ENCODE results near the gene PANK4.

Gene PANK4

DNA sequence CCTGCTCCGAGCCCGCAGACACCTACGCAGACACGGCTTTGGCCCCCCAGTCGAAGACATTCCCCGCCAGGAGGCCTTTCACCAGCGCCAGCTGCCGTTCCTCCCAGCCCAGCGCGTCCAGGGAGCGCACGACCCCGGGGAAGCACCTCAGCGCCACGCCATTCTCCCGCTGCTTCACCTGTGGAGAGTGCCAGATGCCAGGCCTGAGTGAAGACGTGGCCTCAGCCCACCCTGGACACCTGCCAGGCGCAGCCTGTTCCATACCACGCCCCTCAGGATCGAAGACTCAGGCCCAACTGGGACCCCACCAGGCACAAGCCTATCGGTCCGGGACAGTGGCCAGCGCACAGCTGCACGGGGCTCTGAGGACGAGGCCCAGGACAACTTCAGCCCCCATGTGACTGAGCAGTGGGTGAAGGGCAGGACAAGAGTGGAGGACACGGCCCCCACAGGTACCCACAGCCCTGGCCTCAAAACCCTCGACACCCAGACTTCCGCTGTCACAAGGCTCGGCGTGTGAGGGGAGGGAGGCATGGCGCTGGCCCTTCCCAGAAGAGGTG, 13.5 kb downstream of the PANK4 start:
- no peak for DNase-seq (ENCODE audit: low read depth)

DNA sequence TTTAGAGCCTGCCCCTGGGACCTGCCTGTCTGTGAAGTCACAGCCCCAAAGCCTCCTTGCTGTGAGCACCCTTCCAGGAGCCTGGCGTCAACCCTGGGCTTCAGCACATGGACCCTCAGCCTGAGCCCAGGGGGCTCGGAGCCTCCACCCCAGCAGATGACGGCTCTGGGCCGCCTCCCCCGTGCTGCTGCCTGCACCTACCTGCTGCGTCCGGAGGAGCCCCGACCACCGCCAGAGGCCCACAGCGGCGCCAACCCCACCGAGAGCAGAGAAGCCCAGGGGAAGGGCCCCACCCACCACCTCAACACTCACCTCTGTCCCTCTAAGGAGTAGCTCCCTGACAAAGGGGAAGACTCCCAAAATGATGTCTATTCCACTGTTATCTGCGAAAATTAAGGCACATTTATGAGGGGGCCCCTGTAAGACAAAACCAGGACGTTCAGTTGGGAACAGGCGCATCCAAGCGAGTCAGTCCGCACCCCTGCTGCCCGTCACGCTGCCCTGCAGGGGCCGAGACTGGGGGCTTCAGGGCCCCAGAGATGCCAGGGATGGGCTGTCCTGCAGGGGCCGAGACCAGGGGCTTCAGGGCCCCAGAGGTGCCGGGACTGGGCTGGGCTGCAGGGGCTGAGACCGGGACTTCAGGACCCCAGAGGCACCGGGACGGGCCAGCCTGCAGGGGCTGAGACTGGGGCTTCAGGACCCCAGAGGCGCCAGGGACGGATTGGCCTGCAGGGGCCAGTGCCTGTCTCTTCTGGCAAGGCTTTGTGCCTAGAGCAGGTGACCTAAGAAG, 15.8 kb downstream of the PANK4 start:
- no peak for DNase-seq (ENCODE audit: low read depth)

DNA sequence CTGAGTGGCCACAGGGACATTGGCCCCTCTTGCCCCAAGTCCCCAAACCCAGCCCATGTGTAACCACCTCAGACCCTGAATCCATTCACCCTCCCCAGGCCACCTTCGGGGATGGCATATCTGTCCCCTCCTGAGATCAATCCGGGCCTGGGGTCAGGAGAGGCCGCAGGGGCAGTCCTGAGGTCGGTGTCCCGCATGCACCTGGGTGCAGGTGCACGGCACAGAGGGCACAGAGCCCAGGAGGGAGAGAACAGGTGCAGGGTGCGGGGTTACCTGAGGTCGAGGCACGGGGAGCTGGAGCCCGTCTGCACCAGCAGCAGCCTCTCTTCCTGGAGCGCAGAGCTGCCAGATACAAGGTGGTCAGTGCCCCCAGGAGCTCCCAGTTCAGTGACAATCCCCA, 16.8 kb downstream of the PANK4 start:
- DNase-seq (ENCODE audit: low read depth), result no peak

DNA sequence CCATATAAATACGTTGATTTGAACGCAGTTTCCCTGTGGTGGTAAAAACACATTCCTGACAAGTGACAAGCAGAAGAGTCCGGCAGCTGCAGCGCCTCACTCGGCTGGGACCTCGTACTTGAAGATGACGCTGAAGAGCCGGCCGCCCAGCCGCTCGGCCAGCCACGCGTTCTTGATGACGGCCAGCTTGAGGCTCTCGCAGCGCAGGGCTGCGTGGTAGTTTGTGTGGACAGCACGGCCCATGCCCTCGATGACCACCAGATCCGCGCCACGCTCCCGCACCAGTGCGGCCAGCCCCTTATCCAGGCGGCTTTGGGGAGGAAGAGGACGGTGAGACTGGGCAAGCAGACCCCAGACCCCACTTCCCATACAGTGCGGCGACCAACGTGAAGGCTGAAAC, 17.6 kb downstream of the PANK4 start:
- no peak for DNase-seq (ENCODE audit: low read depth)

DNA sequence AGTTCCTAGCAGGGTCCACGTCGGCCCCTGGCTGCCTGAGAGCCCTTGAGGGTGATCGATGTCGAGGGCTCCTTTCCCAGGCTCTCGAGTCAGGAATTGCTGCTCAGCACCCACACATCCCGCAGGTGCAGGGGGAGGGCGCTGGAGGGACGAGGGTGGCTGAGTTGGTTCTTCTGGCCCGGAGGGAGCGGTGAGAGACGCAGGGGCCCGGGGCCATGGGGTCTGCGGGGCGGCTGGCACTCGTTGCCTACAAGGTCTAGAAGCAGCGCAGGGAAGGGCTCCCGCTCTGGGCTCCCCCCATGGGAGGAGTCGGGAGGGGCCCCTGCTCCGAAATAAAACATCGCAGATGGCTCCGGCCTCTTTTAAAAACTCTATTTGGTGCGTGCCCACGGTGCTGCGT, 18.2 kb downstream of the PANK4 start:
- DNase-seq (ENCODE audit: low read depth), result no peak

DNA sequence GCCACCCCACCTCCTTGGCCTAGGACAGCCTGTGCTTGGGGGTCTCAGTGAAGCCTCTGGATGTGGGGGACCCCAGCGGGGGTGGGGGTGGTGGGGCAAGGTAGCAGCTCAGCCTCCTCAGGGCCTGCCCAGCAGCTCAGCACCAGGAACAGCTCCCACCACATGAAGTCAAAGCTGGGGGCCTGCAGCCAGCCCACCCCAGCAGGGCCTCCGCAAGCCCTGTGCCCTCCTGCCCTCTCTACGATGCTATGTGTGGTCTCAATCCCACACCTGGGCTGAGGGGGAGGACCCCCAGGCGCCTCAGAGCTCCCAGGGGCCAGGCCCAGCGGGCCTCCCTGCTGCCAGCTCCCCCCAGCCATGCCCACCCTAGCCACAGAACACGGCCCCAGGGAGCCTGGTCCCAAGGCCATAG, 18.6 kb downstream of the PANK4 start:
- DNase-seq (ENCODE audit: low read depth), result no peak

DNA sequence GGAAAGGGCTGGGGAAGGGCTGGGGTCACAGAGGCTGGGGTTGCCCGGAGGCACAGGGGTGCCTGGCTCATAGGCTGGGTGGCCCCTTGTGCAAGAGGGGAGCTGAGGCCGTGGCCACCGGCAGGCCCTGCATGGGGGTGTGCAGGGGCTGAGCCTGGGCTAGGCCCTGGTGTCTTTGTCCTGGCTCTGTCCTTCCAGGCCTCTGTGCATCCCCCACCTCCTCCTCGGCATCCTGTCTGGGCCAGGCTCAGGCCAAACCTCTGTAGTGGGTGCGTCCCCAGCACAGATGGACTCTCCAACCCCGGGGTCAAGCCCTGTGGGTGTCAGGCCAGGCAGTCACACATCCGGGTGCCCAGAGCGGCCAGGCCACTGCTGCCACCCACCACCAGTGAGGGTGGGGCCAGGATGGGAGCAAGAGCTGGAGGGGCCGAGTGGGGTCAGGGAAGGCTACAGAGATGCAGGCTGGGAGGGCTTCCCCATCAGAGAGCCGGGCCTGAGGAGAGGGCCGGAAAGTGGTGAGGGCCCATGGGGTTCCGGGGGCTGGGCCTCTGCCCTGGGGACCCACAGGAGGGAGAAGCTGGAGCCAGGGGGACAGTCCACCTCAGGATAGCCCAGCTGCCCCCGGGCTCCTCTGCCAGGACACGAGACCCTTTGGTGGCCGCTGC, 19.4 kb downstream of the PANK4 start:
- DNase-seq (ENCODE audit: low read depth), result no peak

- DNase-seq (ENCODE audit: low read depth), result no peak
Measured at GRCh38 chr1:2506007-2506860, 20.2 kb downstream of the PANK4 start.

DNA sequence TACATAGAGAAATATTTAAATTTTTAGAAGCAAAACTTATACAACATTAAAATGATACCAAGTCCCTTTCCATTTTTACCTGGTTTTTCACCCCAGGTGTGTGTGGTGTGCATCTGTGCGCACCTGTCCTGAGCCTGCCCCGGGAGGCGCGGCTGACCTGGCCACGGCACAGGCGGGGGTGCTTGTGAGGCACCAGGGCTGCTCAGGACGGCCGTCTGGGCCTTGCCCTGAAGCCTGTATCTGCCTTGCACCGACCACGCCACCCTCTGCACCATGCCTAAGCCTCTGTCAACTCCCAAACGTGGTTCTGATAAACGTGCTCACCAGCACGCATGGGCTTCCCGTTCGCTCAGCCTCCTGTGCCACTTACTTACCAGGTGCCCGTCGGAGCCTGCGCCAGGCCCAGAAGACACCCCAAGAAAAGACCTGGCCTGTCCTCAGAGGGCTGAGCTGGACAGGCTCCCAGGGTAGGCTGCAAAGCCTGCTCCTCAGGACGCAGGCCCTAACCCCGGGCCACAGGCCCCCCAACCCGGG, 20.9 kb downstream of the PANK4 start:
- DNase-seq (ENCODE audit: low read depth), result no peak

DNA sequence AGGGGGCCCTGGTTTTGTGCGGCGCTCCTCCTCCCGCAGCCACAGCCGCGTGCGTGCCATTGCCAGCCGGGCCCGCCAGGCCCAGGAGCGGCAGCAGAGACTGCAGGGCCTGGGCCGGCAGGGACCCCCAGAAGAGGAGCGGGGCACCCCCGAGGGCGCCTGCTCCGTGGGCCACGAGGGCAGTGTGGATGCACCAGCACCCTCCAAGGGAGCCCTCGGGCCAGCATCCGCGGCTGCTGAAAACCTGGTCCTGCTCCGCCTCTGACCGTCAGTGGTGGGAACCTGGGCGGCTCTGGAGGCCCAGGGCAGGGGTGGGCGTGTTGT, 21.5 kb downstream of the PANK4 start:
- no peak for DNase-seq (ENCODE audit: low read depth)

DNA sequence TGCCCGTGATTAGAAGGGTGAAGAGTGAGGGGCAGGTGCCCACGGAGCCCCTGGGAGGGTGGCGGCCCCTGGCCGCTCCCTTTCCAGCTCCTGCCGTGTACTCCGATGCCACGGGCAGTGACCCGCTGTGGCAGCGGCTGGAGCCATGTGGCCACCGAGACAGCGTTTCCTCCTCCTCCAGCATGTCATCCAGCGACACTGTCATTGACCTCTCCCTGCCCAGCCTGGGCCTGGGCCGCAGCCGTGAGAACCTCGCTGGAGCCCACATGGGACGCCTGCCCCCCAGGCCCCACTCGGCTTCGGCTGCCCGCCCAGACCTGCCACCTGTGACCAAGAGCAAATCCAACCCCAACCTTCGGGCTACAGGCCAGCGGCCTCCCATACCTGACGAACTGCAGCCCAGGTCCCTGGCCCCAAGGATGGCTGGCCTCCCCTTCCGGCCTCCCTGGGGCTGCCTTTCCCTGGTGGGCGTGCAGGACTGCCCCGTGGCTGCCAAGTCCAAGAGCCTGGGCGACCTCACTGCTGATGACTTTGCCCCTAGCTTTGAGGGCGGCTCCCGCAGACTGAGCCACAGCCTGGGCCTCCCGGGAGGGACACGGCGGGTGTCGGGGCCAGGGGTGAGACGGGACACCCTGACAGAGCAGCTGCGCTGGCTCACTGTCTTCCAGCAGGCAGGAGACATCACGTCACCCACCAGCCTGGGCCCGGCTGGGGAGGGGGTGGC, 22.0 kb downstream of the PANK4 start:
- DNase-seq (ENCODE audit: low read depth), result no peak

DNA sequence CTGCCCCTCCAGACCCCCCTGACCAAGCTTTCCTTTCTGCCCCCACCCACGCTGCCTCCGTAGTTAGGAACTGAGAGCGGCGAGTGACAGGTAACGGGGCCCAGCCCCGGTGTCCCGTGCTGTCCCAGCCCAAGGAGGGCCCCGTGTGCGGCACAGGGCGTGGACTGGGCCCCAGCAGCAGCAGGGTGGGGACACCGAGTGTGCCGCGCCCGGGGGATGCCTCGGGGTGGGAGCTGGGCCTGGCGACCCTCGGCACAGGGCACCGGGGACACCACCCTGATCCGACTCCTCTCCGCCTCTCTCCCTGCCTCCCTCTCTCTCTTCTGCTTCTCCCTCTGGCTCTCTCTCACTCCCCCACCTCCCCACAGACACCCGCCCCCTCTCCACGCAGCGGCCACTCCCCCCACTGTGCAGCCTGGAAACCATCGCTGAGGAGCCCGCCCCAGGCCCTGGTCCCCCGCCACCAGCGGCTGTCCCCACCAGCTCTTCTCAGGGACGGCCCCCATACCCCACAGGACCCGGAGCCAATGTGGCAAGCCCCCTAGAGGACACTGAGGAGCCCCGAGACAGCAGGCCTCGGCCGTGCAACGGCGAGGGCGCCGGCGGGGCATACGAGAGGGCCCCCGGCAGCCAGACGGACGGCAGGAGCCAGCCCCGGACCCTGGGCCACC, 22.7 kb downstream of the PANK4 start:
- DNase-seq (ENCODE audit: low read depth), result no peak

DNA sequence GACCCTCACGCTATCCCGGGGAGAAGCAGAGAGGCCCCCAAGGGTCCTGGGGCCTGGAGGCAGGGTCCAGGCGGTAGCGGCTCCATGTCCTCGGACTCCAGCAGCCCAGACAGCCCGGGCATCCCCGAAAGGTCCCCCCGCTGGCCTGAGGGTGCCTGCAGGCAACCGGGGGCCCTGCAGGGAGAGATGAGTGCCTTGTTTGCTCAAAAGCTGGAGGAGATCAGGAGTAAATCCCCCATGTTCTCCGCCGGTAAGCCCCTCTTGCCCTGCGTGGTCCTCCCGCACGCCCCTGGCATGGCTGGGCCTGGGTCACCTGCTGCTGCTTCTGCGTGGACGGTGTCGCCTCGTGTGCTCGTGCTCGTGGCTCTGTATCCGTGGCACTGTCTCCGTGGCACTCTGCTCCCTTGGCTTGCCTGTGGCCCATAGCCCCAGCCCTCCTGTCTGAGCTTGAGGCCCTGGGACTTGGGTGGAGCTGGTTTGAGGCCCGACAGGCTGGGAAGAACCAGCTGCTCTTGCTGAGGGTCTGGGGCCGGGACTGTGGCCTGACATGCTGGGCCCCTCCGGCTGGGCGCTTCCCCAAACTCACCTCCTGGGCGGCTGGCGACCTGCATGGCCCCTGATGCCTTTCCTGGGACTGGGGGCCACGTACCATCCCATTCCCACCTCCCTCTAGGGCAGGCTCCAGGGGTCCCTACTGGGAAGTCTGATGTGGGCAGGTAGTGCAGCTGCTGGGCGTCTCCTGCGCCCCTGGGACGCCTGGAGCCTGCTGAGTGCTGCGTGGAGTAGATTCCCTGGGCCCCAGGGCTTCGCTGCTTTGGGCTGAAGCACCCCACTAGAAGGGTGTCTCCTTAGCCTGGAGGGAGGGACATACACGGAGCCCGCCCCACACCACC, 23.5 kb downstream of the PANK4 start:
- DNase-seq (ENCODE audit: low read depth), result no peak

GRCh38 chr1:2502210-2502609, 24.2 kb downstream of the PANK4 start:
- no peak for DNase-seq (ENCODE audit: low read depth)

GRCh38 chr1:2501820-2502119, 24.6 kb downstream of the PANK4 start:
- DNase-seq (ENCODE audit: low read depth), result no peak

- DNase-seq (ENCODE audit: low read depth), result no peak
Measured at GRCh38 chr1:2501041-2501819, 25.2 kb downstream of the PANK4 start.

DNA sequence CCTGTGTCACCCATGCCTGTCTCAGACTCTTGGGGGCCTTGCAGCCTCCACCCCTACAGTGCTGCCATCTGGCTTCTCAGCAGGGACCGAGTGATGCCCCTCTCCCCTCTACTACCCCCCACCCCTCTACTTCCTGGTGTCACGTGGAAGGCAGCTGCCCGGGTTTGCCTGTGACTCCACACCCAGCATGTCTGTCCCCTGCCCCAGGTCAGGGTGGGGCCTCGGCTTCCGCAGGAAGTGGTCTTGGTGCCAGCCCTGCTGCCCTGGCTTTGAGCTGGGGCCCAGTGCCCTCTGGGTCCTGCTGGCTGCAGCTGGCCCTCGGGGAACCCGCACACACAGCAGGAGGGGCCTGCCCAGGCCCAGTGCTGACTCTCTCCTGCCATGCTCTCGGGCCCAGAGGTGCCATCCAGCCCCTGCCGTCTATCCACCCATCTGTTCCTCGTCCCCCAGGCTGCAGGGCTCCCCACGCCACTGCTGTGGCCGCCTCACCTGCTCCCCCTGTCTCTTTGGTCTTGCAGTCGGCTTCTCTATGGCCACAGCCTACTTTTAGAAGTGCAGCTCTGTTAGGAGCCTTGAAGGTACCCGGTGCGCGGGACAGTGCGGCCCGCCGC, 26.3 kb downstream of the PANK4 start:
- DNase-seq (ENCODE audit: low read depth), result no peak

- no peak for DNase-seq (ENCODE audit: low read depth)
Measured at GRCh38 chr1:2499260-2499659, 27.1 kb downstream of the PANK4 start.

DNA sequence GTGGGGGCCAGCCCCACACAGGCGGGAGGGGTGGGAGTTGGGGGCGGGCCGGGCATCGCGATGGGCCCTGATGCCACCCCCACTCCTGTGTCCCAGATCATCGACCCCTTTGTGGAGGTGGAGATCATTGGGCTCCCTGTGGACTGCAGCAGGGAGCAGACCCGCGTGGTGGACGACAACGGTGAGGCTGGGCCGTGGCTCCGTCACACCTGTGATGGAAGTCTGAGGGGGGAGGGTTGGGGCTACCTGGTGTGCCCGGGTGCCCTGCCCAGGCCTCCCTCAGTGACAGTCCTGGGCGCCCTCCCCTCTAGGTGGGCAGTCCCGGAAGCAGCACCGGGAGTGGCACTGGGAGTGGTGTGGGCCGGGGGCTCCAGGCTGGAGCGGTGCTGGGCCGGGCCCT, 27.7 kb downstream of the PANK4 start:
- no peak for DNase-seq (ENCODE audit: low read depth)
